K562 (cell line): ENCODE measurements around the gene SLC22A6. TPM values are rescaled to one million over a fixed set of nuclear protein-coding genes. Genes with fewer than 3 reads are reported as not detected.

ENCODE experiments used
- ATAC-seq: fragments of 200-7000 bp; cut with Tn5 transposase; 3 replicates; pipeline ENCODE4 v1.9.1; 2020; ENCODE audit warnings: moderate library complexity
- BruUV-seq: library from RNA; stranded (reverse); fragments of 400-500 nt; replicated peaks from 2 replicates; lab custom pipeline; 2021; lab: Mats Ljungman, UMichigan
- CTCF ChIA-PET: fragments of 300-600 bp; formaldehyde crosslinking; extraction: SDS; loops from one replicate; lab custom pipeline; 2021; ENCODE audit warnings: low intra/inter-chr PET ratio; lab: Yijun Ruan, JAX
- POLR2A ChIA-PET: fragments of 300-600, 350-650 bp; sonication (Branson Sonifier 250); formaldehyde crosslinking; extraction: SDS; loops from one replicate; lab custom pipeline; 2021; ENCODE audit warnings: antibody characterized with exemption, inconsistent platforms; lab: Yijun Ruan, JAX
- DNase-seq, 4 experiments: peaks; one replicate each; pipeline versions ENCODE4 v3.0.0 to v3.0.0-alpha.2; 2011 to 2018; ENCODE audit warnings: low spot score in 3 of 4, mixed read lengths in 3 of 4; ENCODE audit errors: extremely low read depth in 1 of 4
- FAIRE-seq: peaks from 2 replicates; lab custom pipeline; 2011; peaks lifted over from hg19 to GRCh38; lab: Jason Lieb, UNC
- H2AFZ ChIP-seq: 2 replicates; pipeline ENCODE4 v1.6.0; 2011; ENCODE audit warnings: low read depth, low read length, control low read depth, inconsistent platforms
- H3K27ac ChIP-seq: fragments of 200-600 bp; 3 replicates; pipeline ENCODE4 v1.8.0; 2011; ENCODE audit warnings: low read depth, mild to moderate bottlenecking, control low read depth, inconsistent platforms, low read length, moderate library complexity, mixed read lengths; ENCODE audit errors: extremely low read depth
- H3K27me3 ChIP-seq, 2 experiments: fragments of 300-600 bp in 1 of 2; 2 replicates in 1 of 2; 3 replicates in 1 of 2; pipeline versions ENCODE4 v1.6.0 to v1.8.0; 2011; ENCODE audit warnings: inconsistent platforms in 2 of 2, low read length in 2 of 2, mild to moderate bottlenecking in 1 of 2, mixed read lengths in 1 of 2, moderate library complexity in 1 of 2; ENCODE audit not compliant: control insufficient read depth in 2 of 2, insufficient read depth in 2 of 2
- H3K36me3 ChIP-seq: fragments of 300-600 bp; 3 replicates; pipeline ENCODE4 v1.8.0; 2011; ENCODE audit warnings: mild to moderate bottlenecking, low read length, inconsistent platforms; ENCODE audit not compliant: control insufficient read depth, insufficient read depth
- H3K4me1 ChIP-seq, 2 experiments: fragments of 200-600 bp in 1 of 2; replicated peaks in 1 of 2; 2 replicates in 1 of 2; 3 replicates in 1 of 2; pipeline versions ENCODE4 v1.5.1 to v1.8.0; 2011; ENCODE audit warnings: inconsistent platforms in 2 of 2, low read length in 2 of 2, mild to moderate bottlenecking in 1 of 2, mixed read lengths in 1 of 2, moderate library complexity in 1 of 2; ENCODE audit not compliant: control insufficient read depth in 2 of 2, insufficient read depth in 2 of 2
- H3K4me2 ChIP-seq: 2 replicates; pipeline ENCODE4 v1.6.1; 2011; ENCODE audit warnings: low read length, control low read depth, inconsistent platforms, mixed read lengths; ENCODE audit not compliant: insufficient read depth
- H3K4me3 ChIP-seq: fragments of 200-600 bp; sonication (generic), shearing (Covaris generic); 2 replicates; pipeline ENCODE4 v1.5.1; 2016; ENCODE audit warnings: control low read depth, inconsistent platforms
- H3K79me2 ChIP-seq: fragments of 200-600 bp; 3 replicates; pipeline ENCODE4 v1.8.0; 2011; ENCODE audit warnings: low read length, inconsistent platforms; ENCODE audit not compliant: control insufficient read depth, insufficient read depth
- H3K9ac ChIP-seq, 2 experiments: 2 replicates each; pipeline versions ENCODE4 v1.6.0 to v1.6.1; 2011; ENCODE audit warnings: low read depth in 2 of 2, low read length in 2 of 2, control low read depth in 1 of 2, inconsistent platforms in 1 of 2, mild to moderate bottlenecking in 1 of 2, mixed read lengths in 1 of 2; ENCODE audit not compliant: insufficient read depth in 1 of 2
- H3K9me1 ChIP-seq: one replicate; pipeline ENCODE4 v1.6.0; 2011; ENCODE audit warnings: inconsistent platforms, mild to moderate bottlenecking, low read length, moderate library complexity; ENCODE audit not compliant: control insufficient read depth, insufficient read depth
- H3K9me3 ChIP-seq: replicated peaks from 2 replicates; pipeline ENCODE4 v1.5.1; 2011; ENCODE audit warnings: low read depth, low read length, inconsistent platforms; ENCODE audit not compliant: control insufficient read depth, insufficient read depth
- H4K20me1 ChIP-seq: replicated peaks from 2 replicates; pipeline ENCODE4 v1.6.1; 2011; ENCODE audit warnings: low read length, inconsistent platforms, mixed read lengths; ENCODE audit not compliant: control insufficient read depth, insufficient read depth
- ATF1 ChIP-seq, 2 experiments: fragments of 450-650 bp in 1 of 2; IDR thresholded peaks; 2 replicates each; pipeline ENCODE4 v1.6.1; 2016; ENCODE audit warnings: missing compliant biosample characterization in 1 of 2, missing genetic modification characterization in 1 of 2
- CREBBP ChIP-seq: IDR thresholded peaks from one replicate; pipeline ENCODE4 v1.6.1; 2012; ENCODE audit warnings: low read depth, mild to moderate bottlenecking, control low read depth, inconsistent platforms, low read length
- CSDE1 ChIP-seq, 2 experiments: fragments of 450-650 bp; IDR thresholded peaks; 2 replicates each; pipeline ENCODE4 v1.6.1; 2016; ENCODE audit warnings: mild to moderate bottlenecking in 1 of 2
- E2F5 ChIP-seq: sonication (generic); formaldehyde crosslinking; IDR thresholded peaks from 2 replicates; pipeline ENCODE4 v1.8.0; 2022; ENCODE audit warnings: mild to moderate bottlenecking, missing genetic modification reagents
- ELF4 ChIP-seq: fragments of 450-650 bp; formaldehyde crosslinking; IDR thresholded peaks from 2 replicates; pipeline ENCODE4 v1.4.0; 2022; ENCODE audit warnings: missing genetic modification characterization
- HEY1 ChIP-seq: fragments of 250-450 bp; sonication (Bioruptor Pico); IDR thresholded peaks from 2 replicates; pipeline ENCODE4 v1.5.0; 2020; ENCODE audit warnings: mild to moderate bottlenecking, moderate library complexity, borderline replicate concordance
- MTA2 ChIP-seq: fragments of 450-650 bp; IDR thresholded peaks from 2 replicates; pipeline ENCODE4 v1.6.1; 2016; ENCODE audit warnings: low read depth
- NONO ChIP-seq, 2 experiments: fragments of 200-400 bp in 1 of 2; fragments of 450-650 bp in 1 of 2; formaldehyde crosslinking in 1 of 2; IDR thresholded peaks; 2 replicates each; pipeline ENCODE4 v1.6.1; 2017; ENCODE audit warnings: low read depth in 2 of 2, mild to moderate bottlenecking in 2 of 2, moderate library complexity in 2 of 2, low read length in 1 of 2
- PPARD ChIP-seq: fragments of 250-450 bp; sonication (Bioruptor Pico); IDR thresholded peaks from 2 replicates; pipeline ENCODE4 v1.8.0; 2022; ENCODE audit warnings: inconsistent platforms, mild to moderate bottlenecking, moderate library complexity
- SNRNP70 ChIP-seq: fragments of 200-400 bp; formaldehyde crosslinking; optimal IDR thresholded peaks from 2 replicates; pipeline ENCODE3; 2017; ENCODE audit warnings: low read depth, low read length
- STAT5B ChIP-seq: fragments of 250-450 bp; sonication (Bioruptor Pico); IDR thresholded peaks from 2 replicates; pipeline ENCODE4 v1.8.0; 2021; ENCODE audit warnings: mild to moderate bottlenecking, inconsistent platforms
- TAF7 ChIP-seq: fragments of 450-650 bp; IDR thresholded peaks from 2 replicates; pipeline ENCODE4 v1.6.1; 2016; ENCODE audit warnings: missing genetic modification characterization, missing compliant biosample characterization
- TEAD2 ChIP-seq: fragments of 450-650 bp; IDR thresholded peaks from 2 replicates; pipeline ENCODE4 v1.6.1; 2016; ENCODE audit warnings: missing genetic modification characterization, control low read depth, missing compliant biosample characterization
- TRIM24 ChIP-seq, 2 experiments: fragments of 450-650 bp; IDR thresholded peaks; 2 replicates each; pipeline ENCODE4 v1.6.1; 2016
- ZFP91 ChIP-seq: sonication (generic); formaldehyde crosslinking; IDR thresholded peaks from 2 replicates; pipeline ENCODE4 v1.8.0; 2022; ENCODE audit warnings: mild to moderate bottlenecking, missing genetic modification reagents
- ZNF280B ChIP-seq: fragments of 250-450 bp; sonication (Bioruptor Pico); IDR thresholded peaks from 2 replicates; pipeline ENCODE4 v1.5.1; 2021; ENCODE audit warnings: mild to moderate bottlenecking
- ZNF512 ChIP-seq: IDR thresholded peaks from 2 replicates; pipeline ENCODE4 v1.6.1; 2016; ENCODE audit warnings: missing genetic modification characterization, missing compliant biosample characterization
- ZNF644 ChIP-seq: fragments of 200-800 bp; sonication (Bioruptor generic); IDR thresholded peaks from 2 replicates; pipeline ENCODE4 v1.6.1; 2016; ENCODE audit warnings: low read depth, missing genetic modification characterization, missing compliant biosample characterization
- ZSCAN29 ChIP-seq: fragments of 450-650 bp; IDR thresholded peaks from 2 replicates; pipeline ENCODE4 v1.6.1; 2017
- WGBS: fragments of 100-300 bp; shearing (Covaris generic); methylation state at CpG from one replicate; pipeline ENCODE4 v1.1.6; 2016; ENCODE audit warnings: low coverage, mixed read lengths; ENCODE audit not compliant: insufficient coverage; ENCODE audit errors: missing lambda C conversion rate; 5-methylcytosine and 5-hydroxymethylcytosine counted together
- in situ Hi-C: fragments of 300-500 bp; cut with MboI; formaldehyde crosslinking; loops from 4 replicates; pipeline ENCODE4 v1.15.0; 2018; ENCODE audit warnings: inconsistent platforms, mixed read lengths
- intact Hi-C: fragments of 100-400 bp; cut with micrococcal nuclease; formaldehyde crosslinking; loops from 2 replicates; pipeline ENCODE4 v1.14.2; 2022
- polyA plus RNA-seq, 8 experiments: library from polyadenylated mRNA; depleted of rRNA in 4 of 8; stranded (reverse) in 5 of 8; unstranded in 3 of 8; fragments of >200 nt; fragmentation: Nextera tagmentation in 2 of 8; fragmentation: Illumina TruSeq in 1 of 8; extraction: Ambion mirVana in 2 of 8; extraction: Trizol in 1 of 8; gene quantifications; 2 replicates each; pipeline versions ENCODE4 v1.2.1 to v1.2.3, GENCODE V29; 2011 to 2014; ENCODE audit warnings: inconsistent platforms in 1 of 8, missing spikeins in 1 of 8
- total RNA-seq, 7 experiments: library from RNA; depleted of rRNA in 6 of 7; stranded (reverse); fragments of >200 nt in 6 of 7; fragmentation: Illumina TruSeq in 2 of 7; extraction: Trizol in 2 of 7; gene quantifications; 2 replicates each; pipeline versions ENCODE4 v1.2.1 to v1.2.3, GENCODE V29; 2011 to 2021; ENCODE audit warnings: low replicate concordance in 1 of 7

Gene SLC22A6
- total and polyA plus RNA-seq, 9 of the 15 experiments (the other 6 are each of a cell fraction or from before 2014, with no cell fraction given): not detected

- DNase-seq (no peak), FAIRE-seq (no peak), ATAC-seq (no peak)
- WGBS: under 1% methylated on average over 9 of the region's 9 CpGs
- CTCF ChIA-PET: no interaction called here
- H3K27me3 ChIP-seq: peaks cover 12 to 52% of the 10 kb centered on the region in 2 experiments
- BruUV-seq: no TSS peak
- intact Hi-C loops (no loop called here), in situ Hi-C loops (loop anchor here (25.0 kb wide), 1 partner anchor 614 kb away; no protein-coding TSS in a partner anchor)
- H3K9me3 ChIP-seq: no peaks in the 10 kb centered on the region
- H3K79me2 ChIP-seq: no peaks in the 10 kb centered on the region
- H4K20me1 ChIP-seq: 0 out of 2 replicates have a peak, but pooled peaks cover 5% of the 10 kb centered on the region
- H2AFZ ChIP-seq: no peak overlapping the region
- no peaks in the 10 kb centered on the region for H3K36me3 ChIP-seq
- peak overlapping the region in 1 of 2 experiments; percentile 22; a peak in 1 of 4 replicates for H3K9ac ChIP-seq
- POLR2A ChIA-PET: no interaction called here
- no peak overlapping the region for H3K4me2 ChIP-seq
- peaks cover 0 to 5% of the 10 kb centered on the region in 2 experiments; a peak in 1 of 5 replicates for H3K4me1 ChIP-seq
- no peak overlapping the region for H3K27ac ChIP-seq
- no peaks in the 10 kb centered on the region for H3K9me1 ChIP-seq
- no peak overlapping the region for H3K4me3 ChIP-seq
- TF ChIP-seq ELF4 (CRISPR knock-in tag) (no peak), CSDE1 (IDR thresholded peaks at IDR 0.05) (no peak), TEAD2 (tag) (no peak), CREBBP (no peak), MTA2 (no peak), ZNF644 (tag) (no peak), PPARD (CRISPR knock-in tag) (no peak), ZSCAN29 (no peak), ZNF512 (tag) (no peak), TRIM24 (IDR thresholded peaks at IDR 0.05) (no peak), ATF1 (CRISPR knock-in tag; IDR thresholded peaks at IDR 0.05) (no peak), ATF1 (tag; IDR thresholded peaks at IDR 0.05) (no peak), HEY1 (CRISPR knock-in tag) (no peak), ZNF280B (no peak), STAT5B (CRISPR knock-in tag) (no peak), ZFP91 (CRISPR knock-in tag) (no peak), TAF7 (tag) (no peak), E2F5 (CRISPR knock-in tag) (no peak), NONO (IDR thresholded peaks at IDR 0.05; ENCODE audit: low read depth in 2 of 2, low read length in 1 of 2) (no peak), SNRNP70 (no peak)
Measured at GRCh38 chr11:63001456-63001855, 16.7 kb upstream of the SLC22A6 start.
